ENCODE data around the gene FAM72C.
"Not testable (repeated sequence)": the region's sequence is repeated elsewhere in the genome, so short reads cannot be mapped to it uniquely, and the experiment has no call there.

The FAM72C gene

GRCh38 chr1:143971924-143972700 lies at the start of gene FAM72C:
Gene FAM72C (minus strand): TSS chr1:143971986. CDS start chr1:143971141, 845 bp downstream.
- peak; percentile 89 for ATAC-seq
- DNase-seq = not testable (repeated sequence)

DNA sequence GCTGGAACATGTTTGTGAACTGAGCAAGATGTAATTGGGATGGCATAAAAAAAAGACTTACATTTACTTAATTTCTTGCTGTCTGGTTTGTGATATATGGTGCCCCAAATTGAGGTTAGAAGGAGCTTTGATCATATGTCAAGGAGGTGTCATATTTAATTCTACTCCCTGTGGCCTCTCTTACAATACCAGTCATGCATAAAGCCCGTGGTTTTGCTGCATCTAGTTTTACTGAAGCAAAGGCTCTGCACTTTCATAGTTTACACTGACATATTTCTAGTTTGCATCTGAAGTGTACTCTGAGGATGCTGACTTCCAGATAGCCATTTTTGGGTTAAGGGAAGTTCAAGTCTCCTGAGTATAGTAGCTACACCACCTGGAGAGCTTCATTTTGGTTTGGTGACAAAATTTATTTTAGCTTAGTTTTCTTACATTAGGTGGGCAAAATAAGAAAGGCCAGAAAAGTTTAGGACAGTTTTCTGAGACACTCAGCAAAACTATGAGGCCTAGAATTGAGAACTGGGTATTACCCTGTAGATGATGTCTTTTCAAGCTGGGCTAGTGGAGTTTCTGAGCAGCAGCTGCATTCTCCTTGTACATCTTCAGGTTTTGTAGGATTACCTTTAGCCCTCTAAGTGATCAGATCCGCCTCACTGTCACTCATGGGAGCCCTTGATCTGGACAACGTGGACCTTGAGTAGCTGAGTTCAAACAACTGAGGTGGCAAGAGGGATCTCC lies 48.4 kb upstream of the FAM72C start:
- DNase-seq = not testable (repeated sequence)
- ATAC-seq = peak; percentile 85

DNA sequence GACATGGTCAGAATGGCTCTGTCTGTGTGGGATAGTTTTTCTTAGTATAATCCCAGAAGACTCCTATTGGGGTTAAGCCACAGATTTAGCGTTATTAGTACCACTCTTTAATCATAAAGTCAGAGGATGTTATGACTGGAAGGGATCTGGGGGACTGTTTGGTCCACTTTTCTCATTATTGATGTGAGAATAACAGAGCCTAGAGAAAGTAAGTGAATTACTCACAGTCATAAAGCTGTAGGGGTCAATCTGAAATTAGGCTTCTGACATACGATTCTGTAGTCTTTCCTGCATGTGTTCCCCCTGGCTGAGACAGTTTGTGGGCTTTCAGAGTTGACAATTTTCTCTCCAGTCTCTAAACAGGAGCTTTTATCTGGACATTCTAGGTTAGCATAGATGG lies 47.3 kb upstream of the FAM72C start:
- DNase-seq, ATAC-seq: not testable (repeated sequence)

DNA sequence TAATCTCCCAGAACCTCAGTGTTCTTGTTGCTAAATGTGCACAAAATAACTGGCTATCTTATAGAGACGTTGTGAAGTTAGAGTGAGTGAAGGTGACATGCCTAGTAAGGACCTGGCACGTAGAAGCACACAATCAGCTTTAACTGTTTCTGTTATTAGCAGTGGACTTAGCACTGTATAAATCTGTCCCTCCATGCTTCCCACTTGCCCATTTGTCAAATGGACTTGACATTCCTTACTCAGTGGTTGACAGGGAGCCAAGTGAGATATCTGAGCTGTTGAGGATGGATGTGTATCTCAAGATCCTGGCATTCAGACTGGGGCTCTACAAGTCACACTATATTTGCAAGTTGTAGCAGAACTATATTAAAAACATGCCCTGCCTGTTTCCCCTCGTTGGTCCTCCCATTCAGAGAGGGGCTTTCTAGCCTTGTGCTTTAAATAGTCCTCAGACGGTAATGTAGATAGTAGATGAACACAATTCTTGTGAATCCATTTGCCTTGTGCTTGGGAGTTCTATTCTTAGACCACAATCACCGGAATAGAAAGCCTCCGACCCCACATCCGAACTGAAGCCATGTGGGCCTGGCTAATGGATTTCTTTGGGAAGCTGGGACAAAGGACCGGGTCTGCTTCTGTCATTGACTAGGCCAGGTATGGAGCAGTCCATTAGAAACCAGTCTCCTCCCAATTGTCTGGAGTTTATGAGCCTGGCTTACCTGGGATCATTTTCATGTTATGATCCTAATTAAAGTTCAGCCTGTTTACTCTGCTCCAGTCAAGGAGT lies 43.6 kb upstream of the FAM72C start:
- not testable (repeated sequence) for ATAC-seq, DNase-seq

DNA sequence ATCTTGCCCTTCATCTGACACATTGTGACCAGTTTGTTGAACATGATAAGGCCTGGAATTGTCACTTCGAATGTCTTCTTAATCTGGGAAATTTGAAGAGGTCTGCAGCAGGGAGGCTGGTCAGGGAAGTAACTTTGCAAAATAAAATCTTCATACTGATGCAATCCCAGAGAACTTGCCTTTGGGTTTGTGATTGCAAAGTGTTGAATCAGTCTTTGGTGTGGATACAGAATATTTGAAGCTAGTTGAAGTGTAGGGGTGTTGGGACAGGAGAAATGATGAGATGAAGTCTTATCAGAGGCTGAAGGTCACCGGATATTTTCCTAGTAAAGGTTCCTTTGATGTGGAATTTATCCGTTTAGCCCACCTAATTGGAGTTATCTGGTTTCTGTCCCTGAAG lies 42.7 kb upstream of the FAM72C start:
- ATAC-seq = not testable (repeated sequence)

DNA sequence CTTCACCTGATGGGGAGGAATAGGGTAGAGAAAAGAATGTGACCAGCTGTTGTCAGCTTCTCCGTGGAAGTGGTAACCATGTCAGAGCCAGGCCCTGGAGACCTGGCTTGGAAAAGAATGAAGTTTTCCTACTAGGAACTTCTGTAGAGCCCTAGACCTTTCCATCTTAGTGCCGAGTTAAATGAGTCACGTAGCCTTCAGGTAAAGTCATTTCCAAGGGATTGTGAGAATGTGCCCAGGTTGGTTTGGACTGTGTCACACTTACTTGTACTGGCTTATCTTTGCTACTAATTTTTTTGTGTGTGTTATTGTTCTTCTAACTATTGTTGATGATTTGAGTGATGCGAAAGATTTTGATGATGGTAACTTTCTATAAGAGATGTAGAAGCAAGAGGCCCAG lies 42.3 kb upstream of the FAM72C start:
- not testable (repeated sequence) for DNase-seq, ATAC-seq

More for the DNA sequence above, 42.7 kb upstream of the FAM72C start:
- DNase-seq = not testable (repeated sequence)

- DNase-seq = not testable (repeated sequence)
- peak; percentile 89 for ATAC-seq
These were observed 40.5 kb upstream of the FAM72C start for GRCh38 chr1:144012168-144012733.

DNA sequence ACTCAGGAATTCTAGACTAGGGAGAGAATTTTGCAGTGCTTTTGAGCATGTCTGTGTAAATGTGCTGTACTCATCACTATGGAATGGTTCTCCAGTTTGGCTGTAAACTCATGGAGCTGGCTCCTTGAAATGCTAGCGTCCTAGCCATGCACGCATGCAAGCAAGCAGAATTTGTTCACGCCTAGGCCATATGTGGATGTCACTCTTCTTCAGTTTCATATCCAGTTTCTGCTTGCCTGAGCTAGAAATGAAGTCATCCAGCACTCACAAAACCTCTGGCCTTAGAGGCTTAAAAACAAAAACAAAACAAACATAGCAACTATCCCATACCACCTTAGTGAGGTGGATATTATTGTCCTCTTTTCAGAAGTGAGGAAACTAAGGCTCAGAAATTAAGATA lies 37.6 kb upstream of the FAM72C start:
- DNase-seq, ATAC-seq: not testable (repeated sequence)

DNA sequence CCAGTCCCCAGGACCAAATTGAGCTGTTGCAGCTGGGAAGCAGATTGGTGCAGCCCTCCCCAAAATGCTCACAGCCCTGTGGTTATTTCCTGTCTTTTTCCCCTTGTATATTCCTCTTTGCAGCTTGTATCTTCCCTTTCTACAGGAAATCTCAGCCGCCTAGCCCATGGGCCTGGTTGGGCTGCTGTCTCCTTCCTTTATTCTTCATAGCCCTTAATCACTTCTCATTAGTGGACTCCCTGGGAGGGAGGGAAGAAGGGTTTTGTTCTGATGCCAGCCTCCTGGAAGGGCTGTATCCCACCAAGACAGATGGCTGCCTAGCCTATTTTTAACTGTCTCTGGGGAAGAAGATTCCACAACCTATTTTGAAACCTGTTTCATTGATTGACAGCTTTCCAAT lies 32.5 kb upstream of the FAM72C start:
- ATAC-seq = not testable (repeated sequence)

DNA sequence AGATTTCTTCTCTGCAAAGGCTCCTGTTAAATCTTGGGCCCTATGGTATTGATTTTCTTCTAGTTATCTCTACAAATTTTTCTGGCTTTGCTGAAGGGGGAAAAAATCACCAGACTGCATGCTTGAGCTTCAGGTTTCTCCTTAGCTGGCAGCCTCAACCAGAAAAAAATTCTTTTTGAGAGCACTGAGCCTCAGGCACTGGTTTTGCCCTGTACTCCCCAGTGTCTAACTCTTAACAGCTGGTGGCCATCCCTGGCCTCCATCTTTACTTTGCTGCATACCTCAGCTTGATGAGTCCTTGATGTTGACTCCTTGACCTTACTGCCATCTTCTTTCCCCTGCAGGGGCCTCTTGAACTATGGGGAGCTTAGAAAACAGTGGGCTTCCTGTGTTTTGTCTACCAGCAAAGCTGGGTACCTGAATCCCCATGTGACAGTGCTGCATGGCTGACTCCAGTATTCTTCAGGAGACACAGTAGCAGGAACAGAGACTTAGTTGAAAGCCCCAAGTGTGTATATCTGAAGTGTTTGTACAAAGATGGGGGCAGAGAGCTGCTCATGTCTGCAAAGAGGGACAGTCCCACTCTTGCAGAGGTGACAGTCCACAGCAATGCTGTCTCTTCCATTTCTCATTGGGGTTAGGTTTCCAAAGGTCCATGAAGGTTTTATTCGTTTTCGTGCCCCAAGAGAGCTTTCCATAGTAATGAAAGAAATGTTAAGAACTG lies 31.7 kb upstream of the FAM72C start:
- ATAC-seq = peak; percentile 28
- DNase-seq = not testable (repeated sequence)

More for the DNA sequence above, 32.5 kb upstream of the FAM72C start:
- not testable (repeated sequence) for DNase-seq

DNA sequence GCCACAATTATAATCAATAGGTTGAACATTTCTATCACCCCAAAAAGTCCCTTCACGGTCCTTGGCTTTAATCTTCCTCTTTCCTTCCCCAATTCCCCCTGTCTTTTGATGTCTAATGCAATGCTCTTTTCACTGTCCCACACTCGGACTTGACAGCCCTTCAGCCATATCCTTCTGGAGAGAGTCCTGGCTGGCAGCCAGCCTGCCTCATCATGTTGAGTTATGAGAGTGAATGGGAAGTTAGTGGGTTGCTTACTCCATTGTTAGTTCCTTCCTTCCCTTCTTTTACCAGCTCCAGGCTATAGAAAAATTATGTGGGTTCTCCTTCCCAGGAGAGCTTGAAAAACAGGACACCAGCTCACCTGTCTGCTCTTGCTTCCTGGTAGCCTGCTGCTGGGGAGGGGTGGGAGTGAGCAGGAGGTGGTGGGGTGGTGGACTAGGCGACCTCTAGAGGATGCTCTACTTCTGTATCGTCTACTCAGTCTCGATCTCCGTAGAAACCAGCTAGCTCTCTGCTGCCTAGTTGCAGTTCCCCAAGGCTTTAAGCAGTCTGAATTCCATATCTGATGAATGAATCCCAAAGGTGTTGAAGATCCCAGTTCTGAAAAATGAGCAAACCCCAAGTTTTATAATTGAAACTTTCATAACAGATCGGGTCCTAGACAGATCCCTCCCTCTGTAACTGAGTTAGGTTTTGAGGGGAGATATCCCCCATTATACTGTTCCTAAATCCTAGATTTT lies 30.5 kb upstream of the FAM72C start:
- ATAC-seq = peak; percentile 69

DNA sequence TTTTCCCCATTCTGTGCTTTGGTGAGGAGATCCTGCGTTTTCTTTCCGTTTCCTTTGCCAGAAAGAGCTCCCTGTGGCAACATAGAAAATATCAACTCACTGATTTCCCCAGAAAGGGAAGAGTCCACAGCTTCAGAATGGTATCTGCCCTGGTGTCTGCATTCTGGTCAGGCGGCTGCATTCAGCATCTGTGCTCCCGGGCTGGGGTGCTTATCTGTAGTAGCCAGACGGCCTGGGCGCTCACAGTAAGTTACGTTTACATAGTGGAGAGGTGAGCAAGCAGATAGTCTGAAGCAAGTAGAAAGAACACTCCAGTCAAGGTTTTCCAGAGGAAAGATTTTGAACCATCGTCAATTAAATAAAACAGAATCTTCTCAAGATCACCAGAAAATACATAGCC lies 29.3 kb upstream of the FAM72C start:
- DNase-seq, ATAC-seq: not testable (repeated sequence)

More for the DNA sequence above, 30.5 kb upstream of the FAM72C start:
- not testable (repeated sequence) for DNase-seq

GRCh38 chr1:143996020-143996419 lies 24.2 kb upstream of the FAM72C start:
- not testable (repeated sequence) for DNase-seq, ATAC-seq

GRCh38 chr1:143993301-143993907 lies 21.6 kb upstream of the FAM72C start:
- DNase-seq, ATAC-seq: not testable (repeated sequence)

DNA sequence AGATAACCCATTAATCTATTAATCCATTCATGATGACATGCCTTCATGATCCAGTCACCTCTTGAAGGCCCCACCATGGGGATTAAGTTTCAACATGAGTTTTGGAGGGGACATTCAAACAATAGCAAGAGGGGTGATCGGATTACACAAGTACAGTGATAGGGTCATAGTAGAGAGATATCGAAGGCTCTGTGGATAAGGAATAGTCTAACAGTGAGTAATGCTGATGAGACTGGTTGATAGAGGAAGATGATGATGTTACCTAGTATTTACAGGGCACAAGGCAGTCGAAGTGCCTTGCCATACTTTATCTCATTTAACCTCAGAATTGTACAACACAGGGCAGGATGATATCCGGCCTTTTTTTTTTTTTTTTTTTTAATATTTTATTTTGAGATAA lies 18.9 kb upstream of the FAM72C start:
- not testable (repeated sequence) for DNase-seq, ATAC-seq

DNA sequence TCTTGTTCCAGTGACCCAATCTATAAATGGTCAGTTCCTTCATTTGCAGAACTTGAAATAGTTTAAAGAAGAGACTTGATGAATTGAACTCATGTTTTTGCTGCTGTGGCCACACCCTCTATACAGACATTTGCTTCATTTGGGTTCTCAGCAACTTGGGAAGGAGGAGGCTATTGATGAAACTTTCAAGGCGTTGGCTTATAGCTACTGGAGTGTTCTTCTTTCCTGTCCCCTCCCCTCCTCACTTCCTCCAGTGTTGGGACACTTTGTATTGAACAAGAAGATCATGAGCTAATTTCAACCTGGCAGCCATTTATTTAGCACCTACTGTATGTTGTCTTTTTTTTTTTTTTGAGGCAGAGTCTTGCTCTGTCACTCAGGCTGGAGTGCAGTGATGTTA lies 17.9 kb upstream of the FAM72C start:
- DNase-seq, ATAC-seq: not testable (repeated sequence)

DNA sequence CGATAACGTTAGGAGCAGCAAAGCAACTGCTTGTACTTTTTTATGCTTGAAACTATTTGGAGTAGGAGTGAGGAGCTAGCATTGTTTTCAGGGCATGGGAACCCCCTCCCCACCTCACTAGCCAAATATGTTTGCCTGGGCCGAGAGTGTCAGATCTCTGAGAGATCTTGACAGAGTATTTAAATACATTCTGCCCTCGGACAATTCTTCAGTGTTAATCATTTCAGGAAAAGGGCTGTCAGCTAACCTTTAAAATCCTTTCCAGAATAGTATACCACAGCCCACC lies 17.6 kb upstream of the FAM72C start:
- not testable (repeated sequence) for ATAC-seq, DNase-seq

DNA sequence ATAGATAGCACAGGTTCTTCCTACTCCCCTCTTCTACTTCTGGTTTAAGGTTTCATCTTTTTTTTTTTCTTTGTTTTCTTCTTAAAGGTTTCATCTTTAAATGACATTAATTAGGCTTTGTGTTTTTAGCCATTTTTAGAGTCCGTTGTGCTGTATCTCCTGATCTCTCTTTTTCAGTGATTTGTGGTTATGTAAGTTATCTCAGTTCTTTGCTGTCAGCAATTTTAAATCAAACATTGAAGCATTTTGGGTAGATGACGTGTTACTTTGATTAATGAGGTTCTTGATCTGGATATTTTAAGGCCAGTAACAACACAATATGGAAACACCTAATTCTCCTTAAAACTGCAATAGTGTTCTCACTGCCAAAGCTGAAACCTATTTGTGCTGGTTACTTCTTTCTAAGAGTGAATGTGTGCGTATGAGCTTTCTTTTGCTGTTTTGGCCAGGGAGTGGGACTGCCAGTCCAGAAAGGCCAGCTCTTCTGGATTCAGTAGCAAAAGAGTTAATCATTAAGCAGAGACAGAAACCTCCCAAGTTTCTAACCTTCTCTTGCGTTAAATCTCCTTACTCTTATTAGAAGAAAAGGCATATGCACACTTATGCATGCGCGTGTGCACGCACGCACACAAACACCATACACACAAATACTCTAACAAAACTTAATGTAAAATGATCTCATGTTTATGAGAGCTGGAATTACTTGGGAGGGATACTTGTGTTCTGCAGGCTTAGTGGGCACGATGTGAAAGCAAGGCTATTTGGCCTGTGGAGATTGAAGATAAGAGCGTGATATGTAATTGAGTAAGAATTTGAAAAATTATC lies 17.0 kb upstream of the FAM72C start:
- DNase-seq, ATAC-seq: not testable (repeated sequence)

- not testable (repeated sequence) for DNase-seq, ATAC-seq
These were observed 16.1 kb upstream of the FAM72C start for GRCh38 chr1:143987868-143988267.

Data from stimulated activated naive CD8-positive, alpha-beta T cell treated with anti-CD3 and anti-CD28 coated beads, Interleukin-15, Interleukin-2, amounts not matched to agents 100 U/mL and 50 U/mL, for 24 hours (primary cell).